HEK293 (cell line): ENCODE data around the gene PID1.

Experiments
- CTCF ChIA-PET: fragments of 350-600 bp; formaldehyde crosslinking; extraction: SDS; loops from one replicate; lab custom pipeline; 2021; ENCODE audit warnings: antibody characterized with exemption; lab: Yijun Ruan, JAX
- POLR2A ChIA-PET: fragments of 300-600 bp; formaldehyde crosslinking; extraction: SDS; loops from one replicate; lab custom pipeline; 2020; ENCODE audit warnings: antibody characterized with exemption, inconsistent platforms; lab: Yijun Ruan, JAX
- H3K27ac ChIP-seq: fragments of 200-500 bp; sonication (Bioruptor generic); 2 replicates; pipeline ENCODE4 v1.5.1; 2014; ENCODE audit warnings: low read depth, low read length, control low read depth, inconsistent platforms; ENCODE audit errors: extremely low read depth
- H3K36me3 ChIP-seq, 2 experiments: fragments of 200-500 bp in 1 of 2; sonication (Bioruptor generic) in 1 of 2; 1 replicate in 1 of 2; 2 replicates in 1 of 2; pipeline ENCODE4 v1.5.1; 2014 to 2017; ENCODE audit warnings: inconsistent platforms in 2 of 2, low read length in 2 of 2; ENCODE audit not compliant: control insufficient read depth in 2 of 2, insufficient read depth in 1 of 2
- H3K4me1 ChIP-seq: fragments of 200-500 bp; sonication (Bioruptor generic); 2 replicates; pipeline ENCODE4 v1.5.1; 2014; ENCODE audit warnings: mild to moderate bottlenecking, low read length, inconsistent platforms; ENCODE audit not compliant: control insufficient read depth, insufficient read depth
- H3K4me3 ChIP-seq: 2 replicates; pipeline ENCODE4 v1.5.1; 2011; ENCODE audit warnings: low read depth, mild to moderate bottlenecking, control low read depth, low read length, moderate library complexity
- H3K9me3 ChIP-seq: fragments of 200-500 bp; sonication (Bioruptor generic); 2 replicates; pipeline ENCODE4 v1.5.1; 2014; ENCODE audit warnings: low read depth, low read length, inconsistent platforms; ENCODE audit not compliant: control insufficient read depth, insufficient read depth
- BCL6B ChIP-seq: fragments of 450-650 bp; formaldehyde crosslinking; IDR thresholded peaks from 2 replicates; pipeline ENCODE4 v1.5.1; 2017; ENCODE audit warnings: missing biosample characterization, missing genetic modification characterization
- HOXC10 ChIP-seq: sonication (generic); formaldehyde crosslinking; IDR thresholded peaks from 2 replicates; pipeline ENCODE4 v1.8.1; 2023; ENCODE audit warnings: mild to moderate bottlenecking, missing genetic modification reagents
- HOXD13 ChIP-seq: sonication (generic); formaldehyde crosslinking; IDR thresholded peaks from 2 replicates; pipeline ENCODE4 v1.8.0; 2022; ENCODE audit warnings: missing genetic modification reagents, borderline replicate concordance
- MEIS1 ChIP-seq: sonication (generic); formaldehyde crosslinking; IDR thresholded peaks from 2 replicates; pipeline ENCODE4 v1.8.1; 2022; ENCODE audit warnings: missing genetic modification reagents, mild to moderate bottlenecking, borderline replicate concordance
- MZF1 ChIP-seq: fragments of 450-650 bp; formaldehyde crosslinking; IDR thresholded peaks from 2 replicates; pipeline ENCODE4 v1.5.1; 2017; ENCODE audit warnings: missing biosample characterization, missing genetic modification characterization, borderline replicate concordance
- ZBTB10 ChIP-seq: fragments of 450-650 bp; formaldehyde crosslinking; IDR thresholded peaks from 2 replicates; pipeline ENCODE4 v1.5.1; 2016; ENCODE audit warnings: missing biosample characterization, missing genetic modification characterization
- ZNF132 ChIP-seq: fragments of 450-650 bp; formaldehyde crosslinking; IDR thresholded peaks from 2 replicates; pipeline ENCODE4 v1.5.1; 2017; ENCODE audit warnings: missing biosample characterization, missing genetic modification characterization, borderline replicate concordance
- ZNF138 ChIP-seq: fragments of 450-650 bp; formaldehyde crosslinking; IDR thresholded peaks from 2 replicates; pipeline ENCODE4 v1.5.1; 2016; ENCODE audit warnings: missing biosample characterization, missing genetic modification characterization, borderline replicate concordance
- ZNF184 ChIP-seq: fragments of 450-650 bp; IDR thresholded peaks from 2 replicates; pipeline ENCODE4 v1.5.1; 2018; ENCODE audit warnings: missing biosample characterization, mild to moderate bottlenecking, missing genetic modification characterization
- ZNF239 ChIP-seq: fragments of 450-650 bp; formaldehyde crosslinking; IDR thresholded peaks from 2 replicates; pipeline ENCODE4 v1.5.1; 2016; ENCODE audit warnings: missing biosample characterization, missing genetic modification characterization
- ZNF394 ChIP-seq: fragments of 450-650 bp; formaldehyde crosslinking; IDR thresholded peaks from 2 replicates; pipeline ENCODE4 v1.5.1; 2016; ENCODE audit warnings: missing biosample characterization, missing genetic modification characterization, mild to moderate bottlenecking, moderate library complexity, borderline replicate concordance
- ZNF488 ChIP-seq: fragments of 450-650 bp; formaldehyde crosslinking; IDR thresholded peaks from 2 replicates; pipeline ENCODE4 v1.5.1; 2016; ENCODE audit warnings: missing biosample characterization, missing genetic modification characterization
- ZNF544 ChIP-seq: fragments of 450-650 bp; formaldehyde crosslinking; IDR thresholded peaks from 2 replicates; pipeline ENCODE4 v1.5.0; 2017; ENCODE audit warnings: missing biosample characterization, missing genetic modification characterization
- ZNF549 ChIP-seq: fragments of 450-650 bp; IDR thresholded peaks from 2 replicates; pipeline ENCODE4 v1.5.1; 2018; ENCODE audit warnings: missing biosample characterization, missing genetic modification characterization, mild to moderate bottlenecking, inconsistent platforms, moderate library complexity
- ZNF623 ChIP-seq: fragments of 450-650 bp; formaldehyde crosslinking; IDR thresholded peaks from 2 replicates; pipeline ENCODE4 v1.5.1; 2016; ENCODE audit warnings: missing biosample characterization, missing genetic modification characterization
- ZNF776 ChIP-seq: fragments of 450-650 bp; formaldehyde crosslinking; IDR thresholded peaks from 2 replicates; pipeline ENCODE4 v1.5.0; 2017; ENCODE audit warnings: missing biosample characterization, missing genetic modification characterization, borderline replicate concordance
- TF ChIP-seq, protein P1 (sequence below): fragments of 450-650 bp; formaldehyde crosslinking; IDR thresholded peaks from 2 replicates; pipeline ENCODE4 v1.5.1; 2017; ENCODE audit warnings: missing biosample characterization, missing genetic modification characterization
- TF ChIP-seq, protein P2 (sequence below): fragments of 450-650 bp; formaldehyde crosslinking; IDR thresholded peaks from 2 replicates; pipeline ENCODE4 v1.5.1; 2016; ENCODE audit warnings: missing biosample characterization, missing genetic modification characterization

Gene PID1

DNA sequence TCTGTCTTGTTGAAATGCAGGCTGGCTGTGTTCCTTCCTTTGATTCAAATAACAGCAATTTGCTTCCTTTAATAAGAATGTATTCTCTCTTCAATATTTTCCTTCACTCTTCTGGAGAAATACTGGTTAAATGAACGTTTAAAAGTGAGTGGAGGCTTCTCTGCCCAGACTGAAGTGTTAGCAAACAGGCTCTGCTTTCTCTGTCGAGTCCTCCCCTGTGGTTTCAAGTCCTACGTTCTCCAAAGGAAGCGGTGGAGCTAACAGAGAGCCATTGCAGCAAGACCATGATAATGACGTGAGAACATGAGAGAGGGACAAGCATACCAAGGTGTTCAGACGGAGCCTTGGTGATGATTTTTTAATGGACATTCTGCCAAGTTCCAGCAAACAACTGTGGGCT is 26.2 kb upstream of the PID1 start (continued):
- TF ChIP-seq, protein P1, sequence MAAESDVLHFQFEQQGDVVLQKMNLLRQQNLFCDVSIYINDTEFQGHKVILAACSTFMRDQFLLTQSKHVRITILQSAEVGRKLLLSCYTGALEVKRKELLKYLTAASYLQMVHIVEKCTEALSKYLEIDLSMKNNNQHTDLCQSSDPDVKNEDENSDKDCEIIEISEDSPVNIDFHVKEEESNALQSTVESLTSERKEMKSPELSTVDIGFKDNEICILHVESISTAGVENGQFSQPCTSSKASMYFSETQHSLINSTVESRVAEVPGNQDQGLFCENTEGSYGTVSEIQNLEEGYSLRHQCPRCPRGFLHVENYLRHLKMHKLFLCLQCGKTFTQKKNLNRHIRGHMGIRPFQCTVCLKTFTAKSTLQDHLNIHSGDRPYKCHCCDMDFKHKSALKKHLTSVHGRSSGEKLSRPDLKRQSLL (tag by site-specific recombination) = no peak
- no peak for TF ChIP-seq ZNF138 (tag by site-specific recombination)
- no peak for TF ChIP-seq ZNF776 (tag by site-specific recombination)
- TF ChIP-seq ZNF544 (tag by site-specific recombination) = no peak
- no peak for TF ChIP-seq ZNF549 (tag by site-specific recombination)
- TF ChIP-seq BCL6B (tag by site-specific recombination) = no peak

- no peak overlapping the region for H3K27ac ChIP-seq
Observed at GRCh38 chr2:229296536-229296935, 25.4 kb upstream of the PID1 start.

More at GRCh38 chr2:229296536-229296935, 25.4 kb upstream of the PID1 start:
- TF ChIP-seq MEIS1 (CRISPR knock-in tag) = no peak
- TF ChIP-seq ZNF132 = no peak
- no peak for TF ChIP-seq ZNF394 (tag by site-specific recombination)
- TF ChIP-seq ZNF623 (tag by site-specific recombination) = no peak
- TF ChIP-seq, protein P2, sequence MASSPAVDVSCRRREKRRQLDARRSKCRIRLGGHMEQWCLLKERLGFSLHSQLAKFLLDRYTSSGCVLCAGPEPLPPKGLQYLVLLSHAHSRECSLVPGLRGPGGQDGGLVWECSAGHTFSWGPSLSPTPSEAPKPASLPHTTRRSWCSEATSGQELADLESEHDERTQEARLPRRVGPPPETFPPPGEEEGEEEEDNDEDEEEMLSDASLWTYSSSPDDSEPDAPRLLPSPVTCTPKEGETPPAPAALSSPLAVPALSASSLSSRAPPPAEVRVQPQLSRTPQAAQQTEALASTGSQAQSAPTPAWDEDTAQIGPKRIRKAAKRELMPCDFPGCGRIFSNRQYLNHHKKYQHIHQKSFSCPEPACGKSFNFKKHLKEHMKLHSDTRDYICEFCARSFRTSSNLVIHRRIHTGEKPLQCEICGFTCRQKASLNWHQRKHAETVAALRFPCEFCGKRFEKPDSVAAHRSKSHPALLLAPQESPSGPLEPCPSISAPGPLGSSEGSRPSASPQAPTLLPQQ = no peak
- no peak for TF ChIP-seq HOXC10
- no peak for TF ChIP-seq HOXD13 (CRISPR knock-in tag)
- no peak for TF ChIP-seq ZNF488
- no peak for TF ChIP-seq ZBTB10
- no peak for TF ChIP-seq ZNF184 (tag by site-specific recombination)
- TF ChIP-seq ZNF239 = no peak
- TF ChIP-seq MZF1 (tag by site-specific recombination) = no peak
- no peaks in the 10 kb centered on the region for H3K9me3 ChIP-seq
- no peaks in the 10 kb centered on the region for H3K4me1 ChIP-seq
- H3K36me3 ChIP-seq = no peaks in the 10 kb centered on the region
- CTCF ChIA-PET = interaction anchor here (0.5 to 0.6 kb wide), 2 partner anchors 136 to 1257 kb away, joined by 3 to 4 read pairs; no protein-coding TSS in a partner anchor
- POLR2A ChIA-PET = no interaction called here
- no peak overlapping the region for H3K4me3 ChIP-seq
